IMR-90 (cell line): ENCODE measurements around the gene ANGPTL7. TPM values are rescaled to one million over a fixed set of nuclear protein-coding genes. Genes with fewer than 3 reads are reported as not detected.

ENCODE experiments used
- ATAC-seq: fragments of 200-7000 bp; cut with Tn5 transposase; 2 replicates; pipeline ENCODE4 v1.9.1; 2020; ENCODE audit warnings: low read depth, mild to moderate bottlenecking, moderate library complexity
- BruUV-seq: library from RNA; stranded (reverse); fragments of 400-500 nt; replicated peaks from 2 replicates; lab custom pipeline; 2021; lab: Mats Ljungman, UMichigan
- CTCF ChIA-PET: fragments of 300-600 bp; formaldehyde crosslinking; extraction: SDS; loops from one replicate; lab custom pipeline; 2021; ENCODE audit warnings: antibody characterized with exemption; lab: Yijun Ruan, JAX
- POLR2A ChIA-PET: fragments of 300-600 bp; sonication (Branson Sonifier 250); formaldehyde crosslinking; loops from one replicate; lab custom pipeline; 2022; ENCODE audit warnings: antibody characterized with exemption; ENCODE audit not compliant: unreplicated experiment; lab: Charles Lee
- DNase-seq: peaks from one replicate; pipeline ENCODE4 v3.0.0; 2013
- H2AFZ ChIP-seq: replicated peaks from 2 replicates; pipeline ENCODE3; 2013; ENCODE audit warnings: low read length, mild to moderate bottlenecking; ENCODE audit not compliant: poor library complexity
- H2AK5ac ChIP-seq: 2 replicates; pipeline ENCODE4 v1.6.1; 2013; ENCODE audit warnings: low read depth, low read length, inconsistent platforms
- H2AK9ac ChIP-seq: replicated peaks from 2 replicates; pipeline ENCODE3; 2013; ENCODE audit warnings: mild to moderate bottlenecking, low read depth, low read length, moderate library complexity; ENCODE audit not compliant: poor library complexity
- H2BK120ac ChIP-seq: 2 replicates; pipeline ENCODE4 v1.6.1; 2013; ENCODE audit warnings: low read depth, low read length, inconsistent platforms
- H2BK15ac ChIP-seq: 3 replicates; pipeline ENCODE4 v1.6.1; 2013; ENCODE audit warnings: low read depth, low read length, inconsistent platforms
- H2BK20ac ChIP-seq: 2 replicates; pipeline ENCODE4 v1.6.1; 2013; ENCODE audit warnings: low read depth, mild to moderate bottlenecking, inconsistent platforms, low read length, moderate library complexity
- H2BK5ac ChIP-seq: 2 replicates; pipeline ENCODE4 v1.6.1; 2013; ENCODE audit warnings: mild to moderate bottlenecking, low read depth, low read length, inconsistent platforms; ENCODE audit not compliant: poor library complexity, severe bottlenecking
- H3K14ac ChIP-seq: replicated peaks from 2 replicates; pipeline ENCODE4 v1.6.1; 2013; ENCODE audit warnings: low read depth, low read length, inconsistent platforms
- H3K18ac ChIP-seq: 2 replicates; pipeline ENCODE4 v1.6.1; 2013; ENCODE audit warnings: low read depth, low read length, control low read depth
- H3K23ac ChIP-seq: 2 replicates; pipeline ENCODE4 v1.6.1; 2013; ENCODE audit warnings: low read depth, low read length, inconsistent platforms
- H3K27ac ChIP-seq: 2 replicates; pipeline ENCODE4 v1.5.1; 2013; ENCODE audit warnings: mild to moderate bottlenecking, control low read depth, low read length; ENCODE audit not compliant: insufficient read depth
- H3K27me3 ChIP-seq: 2 replicates; pipeline ENCODE4 v1.6.1; 2013; ENCODE audit warnings: low read length; ENCODE audit not compliant: control insufficient read depth, insufficient read depth
- H3K36me3 ChIP-seq: 2 replicates; pipeline ENCODE4 v1.6.1; 2013; ENCODE audit warnings: low read length, mixed read lengths; ENCODE audit not compliant: control insufficient read depth, insufficient read depth
- H3K4ac ChIP-seq: 2 replicates; pipeline ENCODE4 v1.6.1; 2013; ENCODE audit warnings: low read depth, low read length, inconsistent platforms
- H3K4me1 ChIP-seq: 2 replicates; pipeline ENCODE4 v1.6.1; 2013; ENCODE audit warnings: low read length, mixed read lengths; ENCODE audit not compliant: control insufficient read depth, insufficient read depth
- H3K4me2 ChIP-seq: 2 replicates; pipeline ENCODE4 v1.6.1; 2013; ENCODE audit warnings: low read depth, mild to moderate bottlenecking, control low read depth, low read length, moderate library complexity
- H3K4me3 ChIP-seq: 2 replicates; pipeline ENCODE4 v1.5.1; 2013; ENCODE audit warnings: low read depth, mild to moderate bottlenecking, control low read depth, low read length, moderate library complexity; ENCODE audit not compliant: insufficient read depth
- H3K56ac ChIP-seq: 2 replicates; pipeline ENCODE4 v1.6.1; 2013; ENCODE audit warnings: low read length, inconsistent platforms; ENCODE audit not compliant: insufficient read depth; ENCODE audit errors: extremely low read depth
- H3K79me1 ChIP-seq, 2 experiments: 2 replicates each; pipeline ENCODE4 v1.6.1; 2013; ENCODE audit warnings: low read length in 2 of 2, inconsistent platforms in 1 of 2, low read depth in 1 of 2
- H3K9ac ChIP-seq: 2 replicates; pipeline ENCODE4 v1.6.1; 2013; ENCODE audit warnings: low read depth, low read length, control low read depth
- H3K9me1 ChIP-seq: 2 replicates; pipeline ENCODE4 v1.6.1; 2013; ENCODE audit warnings: low read length, inconsistent platforms; ENCODE audit not compliant: insufficient read depth
- H3K9me3 ChIP-seq: 2 replicates; pipeline ENCODE4 v1.6.1; 2013; ENCODE audit warnings: low read length; ENCODE audit not compliant: control insufficient read depth, insufficient read depth
- H4K20me1 ChIP-seq: 2 replicates; pipeline ENCODE4 v1.6.1; 2013; ENCODE audit warnings: low read length, inconsistent platforms; ENCODE audit not compliant: insufficient read depth
- H4K5ac ChIP-seq: 2 replicates; pipeline ENCODE4 v1.6.1; 2013; ENCODE audit warnings: mild to moderate bottlenecking, low read depth, low read length, control low read depth
- H4K8ac ChIP-seq, 2 experiments: 2 replicates each; pipeline ENCODE4 v1.6.1; 2013; ENCODE audit warnings: low read depth in 2 of 2, low read length in 2 of 2, control low read depth in 1 of 2, inconsistent platforms in 1 of 2
- H4K91ac ChIP-seq: 2 replicates; pipeline ENCODE4 v1.6.1; 2013; ENCODE audit warnings: low read depth, low read length, inconsistent platforms; ENCODE audit not compliant: insufficient read depth
- BHLHE40 ChIP-seq: fragments of 150-350 bp; IDR thresholded peaks from 2 replicates; pipeline ENCODE4 v1.6.1; 2016; ENCODE audit warnings: mild to moderate bottlenecking, low read depth, low read length
- CEBPB ChIP-seq: IDR thresholded peaks from 2 replicates; pipeline ENCODE4 v1.6.1; 2012; ENCODE audit warnings: low read depth, low read length, improper control_type of control experiment
- CHD1 ChIP-seq: IDR thresholded peaks from 2 replicates; pipeline ENCODE4 v1.6.1; 2012; ENCODE audit warnings: low read depth, low read length, improper control_type of control experiment
- FOS ChIP-seq: fragments of 150-350 bp; IDR thresholded peaks from 2 replicates; pipeline ENCODE4 v1.6.1; 2016; ENCODE audit warnings: low read depth, low read length
- MAFK ChIP-seq: IDR thresholded peaks from 2 replicates; pipeline ENCODE4 v1.6.1; 2012; ENCODE audit warnings: low read depth, low read length, improper control_type of control experiment
- MAZ ChIP-seq: IDR thresholded peaks from 2 replicates; pipeline ENCODE4 v1.6.1; 2012; ENCODE audit warnings: low read depth, mild to moderate bottlenecking, low read length, improper control_type of control experiment, moderate library complexity, borderline replicate concordance
- MXI1 ChIP-seq: IDR thresholded peaks from 2 replicates; pipeline ENCODE4 v1.6.1; 2012; ENCODE audit warnings: low read depth, mild to moderate bottlenecking, low read length, moderate library complexity, borderline replicate concordance
- NFE2L2 ChIP-seq: fragments of 150-350 bp; IDR thresholded peaks from 2 replicates; pipeline ENCODE4 v1.6.1; 2016; ENCODE audit warnings: low read depth, mild to moderate bottlenecking, low read length
- POLR2A ChIP-seq: IDR thresholded peaks from 2 replicates; pipeline ENCODE4 v1.6.1; 2012; ENCODE audit warnings: mild to moderate bottlenecking, low read depth, low read length
- RAD21 ChIP-seq: IDR thresholded peaks from 2 replicates; pipeline ENCODE4 v1.6.1; 2012; ENCODE audit warnings: low read length, improper control_type of control experiment
- RCOR1 ChIP-seq: IDR thresholded peaks from 2 replicates; pipeline ENCODE4 v1.6.1; 2012; ENCODE audit warnings: mild to moderate bottlenecking, low read length, improper control_type of control experiment; ENCODE audit not compliant: insufficient replicate concordance
- RFX5 ChIP-seq: IDR thresholded peaks from 2 replicates; pipeline ENCODE4 v1.8.0; 2012; ENCODE audit warnings: low read depth, mild to moderate bottlenecking, low read length, moderate library complexity
- SMC3 ChIP-seq: fragments of 150-350 bp; IDR thresholded peaks from 2 replicates; pipeline ENCODE4 v1.6.1; 2016; ENCODE audit warnings: low read depth, mild to moderate bottlenecking, antibody characterized with exemption, low read length, moderate library complexity
- WGBS, 2 experiments: methylation state at CpG; one replicate each; pipeline versions ENCODE4 v1.1.5 to v1.1.7; 2013; ENCODE audit warnings: missing lambda C conversion rate in 2 of 2; ENCODE audit not compliant: insufficient read length in 1 of 2; ENCODE audit errors: extremely low coverage in 2 of 2; 5-methylcytosine and 5-hydroxymethylcytosine counted together
- dilution Hi-C: fragments of 300-500 bp; cut with HindIII; formaldehyde crosslinking; loops from one replicate; pipeline ENCODE4 v1.14.3; 2018; ENCODE audit warnings: low sequenced_read_pairs; ENCODE audit not compliant: unreplicated experiment
- in situ Hi-C: fragments of 300-500 bp; cut with MboI; formaldehyde crosslinking; loops from 3 replicates; pipeline ENCODE4 v1.14.3; 2019; ENCODE audit warnings: low sequenced_read_pairs, inconsistent platforms, mixed read lengths
- intact Hi-C: fragments of 100-400 bp; cut with micrococcal nuclease; formaldehyde crosslinking; loops from 2 replicates; pipeline ENCODE4 v1.10.0; 2022
- polyA plus RNA-seq, 3 experiments: library from polyadenylated mRNA; depleted of rRNA; stranded (reverse); fragments of >200 nt; gene quantifications; 2 replicates each; pipeline ENCODE4 v1.2.3, GENCODE V29; 2012; ENCODE audit warnings: low replicate concordance in 1 of 3
- total RNA-seq: library from RNA; depleted of rRNA; stranded (reverse); fragments of >200 nt; gene quantifications from 2 replicates; pipeline ENCODE4 v1.2.3, GENCODE V29; 2012
- TF ChIP-seq, protein P1 (sequence below): conservative IDR thresholded peaks from 2 replicates; pipeline ENCODE4 v1.5.1; 2012; ENCODE audit warnings: mild to moderate bottlenecking, low read depth, low read length, improper control_type of control experiment
- TF ChIP-seq, protein P2 (sequence below): fragments of 150-350 bp; IDR thresholded peaks from 2 replicates; pipeline ENCODE4 v1.6.1; 2016; ENCODE audit warnings: low read depth, mild to moderate bottlenecking, low read length, moderate library complexity, borderline replicate concordance
- TF ChIP-seq, protein P3 (sequence below): fragments of 150-350 bp; IDR thresholded peaks from 2 replicates; pipeline ENCODE4 v1.6.1; 2017; ENCODE audit warnings: mild to moderate bottlenecking, antibody characterized with exemption, low read length, low read depth

Gene ANGPTL7
- total and polyA plus RNA-seq, 2 of the 4 experiments (the other 2 are of a cell fraction), result under 0.01 TPM; not detected in 1

DNA sequence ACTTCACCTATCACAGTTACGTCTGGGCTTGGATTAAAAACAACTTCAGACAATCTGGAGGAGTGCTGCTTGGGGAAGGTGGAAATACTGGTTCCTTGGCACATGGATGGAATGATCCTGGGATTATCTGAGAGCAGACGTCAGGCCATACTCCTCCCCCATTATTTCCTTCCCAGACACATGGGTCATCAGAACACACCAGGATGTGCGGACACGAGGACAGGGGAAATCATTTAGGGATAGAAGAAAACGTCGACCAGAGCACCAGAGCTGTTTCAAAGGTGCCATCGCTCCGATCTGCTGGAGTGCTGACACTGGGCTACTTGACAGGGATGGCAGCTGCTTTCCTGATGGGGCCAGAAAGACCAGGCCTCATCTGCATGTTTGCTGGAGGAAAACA lies 31.8 kb upstream of the ANGPTL7 start:
- peaks cover 5% of the 10 kb centered on the region for H3K36me3 ChIP-seq
- no peak overlapping the region for H2AK5ac ChIP-seq
- ChIA-PET CTCF (interaction anchor here (1.0 kb wide), 1 partner anchor 23 kb away, joined by 4 read pairs; no protein-coding TSS in a partner anchor), POLR2A (no interaction called here)
- H3K4ac ChIP-seq, result no peak overlapping the region
- 0 out of 2 replicates have a peak overlapping the region, but pooled peaks have one; percentile 5 for H4K5ac ChIP-seq
- H2AFZ ChIP-seq, result no peak overlapping the region
- in situ Hi-C loops, result no loop called here
- dilution Hi-C loops, result no loop called here
- H3K9ac ChIP-seq, result no peak overlapping the region
- H2AK9ac ChIP-seq, result no peak overlapping the region
- TF ChIP-seq POLR2A (no peak), SMC3 (no peak), MAZ (no peak), CEBPB (no peak), MXI1 (no peak), NFE2L2 (no peak), FOS (no peak), MAFK (no peak), RCOR1 (no peak), RAD21 (no peak), CHD1 (no peak), RFX5 (no peak), BHLHE40 (no peak)
- TF ChIP-seq, protein P1, sequence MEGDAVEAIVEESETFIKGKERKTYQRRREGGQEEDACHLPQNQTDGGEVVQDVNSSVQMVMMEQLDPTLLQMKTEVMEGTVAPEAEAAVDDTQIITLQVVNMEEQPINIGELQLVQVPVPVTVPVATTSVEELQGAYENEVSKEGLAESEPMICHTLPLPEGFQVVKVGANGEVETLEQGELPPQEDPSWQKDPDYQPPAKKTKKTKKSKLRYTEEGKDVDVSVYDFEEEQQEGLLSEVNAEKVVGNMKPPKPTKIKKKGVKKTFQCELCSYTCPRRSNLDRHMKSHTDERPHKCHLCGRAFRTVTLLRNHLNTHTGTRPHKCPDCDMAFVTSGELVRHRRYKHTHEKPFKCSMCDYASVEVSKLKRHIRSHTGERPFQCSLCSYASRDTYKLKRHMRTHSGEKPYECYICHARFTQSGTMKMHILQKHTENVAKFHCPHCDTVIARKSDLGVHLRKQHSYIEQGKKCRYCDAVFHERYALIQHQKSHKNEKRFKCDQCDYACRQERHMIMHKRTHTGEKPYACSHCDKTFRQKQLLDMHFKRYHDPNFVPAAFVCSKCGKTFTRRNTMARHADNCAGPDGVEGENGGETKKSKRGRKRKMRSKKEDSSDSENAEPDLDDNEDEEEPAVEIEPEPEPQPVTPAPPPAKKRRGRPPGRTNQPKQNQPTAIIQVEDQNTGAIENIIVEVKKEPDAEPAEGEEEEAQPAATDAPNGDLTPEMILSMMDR, result no peak
- TF ChIP-seq, protein P2, sequence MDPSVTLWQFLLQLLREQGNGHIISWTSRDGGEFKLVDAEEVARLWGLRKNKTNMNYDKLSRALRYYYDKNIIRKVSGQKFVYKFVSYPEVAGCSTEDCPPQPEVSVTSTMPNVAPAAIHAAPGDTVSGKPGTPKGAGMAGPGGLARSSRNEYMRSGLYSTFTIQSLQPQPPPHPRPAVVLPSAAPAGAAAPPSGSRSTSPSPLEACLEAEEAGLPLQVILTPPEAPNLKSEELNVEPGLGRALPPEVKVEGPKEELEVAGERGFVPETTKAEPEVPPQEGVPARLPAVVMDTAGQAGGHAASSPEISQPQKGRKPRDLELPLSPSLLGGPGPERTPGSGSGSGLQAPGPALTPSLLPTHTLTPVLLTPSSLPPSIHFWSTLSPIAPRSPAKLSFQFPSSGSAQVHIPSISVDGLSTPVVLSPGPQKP, result no peak
- TF ChIP-seq, protein P3, sequence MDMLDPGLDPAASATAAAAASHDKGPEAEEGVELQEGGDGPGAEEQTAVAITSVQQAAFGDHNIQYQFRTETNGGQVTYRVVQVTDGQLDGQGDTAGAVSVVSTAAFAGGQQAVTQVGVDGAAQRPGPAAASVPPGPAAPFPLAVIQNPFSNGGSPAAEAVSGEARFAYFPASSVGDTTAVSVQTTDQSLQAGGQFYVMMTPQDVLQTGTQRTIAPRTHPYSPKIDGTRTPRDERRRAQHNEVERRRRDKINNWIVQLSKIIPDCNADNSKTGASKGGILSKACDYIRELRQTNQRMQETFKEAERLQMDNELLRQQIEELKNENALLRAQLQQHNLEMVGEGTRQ, result no peak
- DNase-seq, result no peak
- no peak overlapping the region for H2BK15ac ChIP-seq
- no peak overlapping the region for H3K4me2 ChIP-seq
- H4K20me1 ChIP-seq, result peaks cover 4% of the 10 kb centered on the region; the same call in 1 of the 2 replicates
- no TSS peak for BruUV-seq
- peaks cover 14% of the 10 kb centered on the region for H3K4me1 ChIP-seq
- no peak overlapping the region for H3K23ac ChIP-seq
- peak overlapping the region; percentile 7 for H2BK5ac ChIP-seq
- no peaks in the 10 kb centered on the region for H3K27me3 ChIP-seq
- peaks cover 13% of the 10 kb centered on the region; the same call in 1 of the 2 replicates for H3K9me1 ChIP-seq
- peaks cover 5 to 10% of the 10 kb centered on the region in 2 experiments; a peak in 3 of 4 replicates for H3K79me1 ChIP-seq
- no peak overlapping the region for H3K56ac ChIP-seq
- no peak overlapping the region for H3K4me3 ChIP-seq
- H3K14ac ChIP-seq, result no peak overlapping the region
- no peak overlapping the region for H4K8ac ChIP-seq
- H2BK120ac ChIP-seq, result peak overlapping the region; percentile 0; the same call in 1 of the 2 replicates
- no peak overlapping the region for H2BK20ac ChIP-seq
- ATAC-seq, result no peak
- no peak overlapping the region for H3K18ac ChIP-seq
- H3K9me3 ChIP-seq, result no peaks in the 10 kb centered on the region
- WGBS, 2 experiments, result 74% methylated on average over 6 of the region's 8 CpGs; no CpG with 5 or more reads in 1 of the 2 experiments
- intact Hi-C loops, result no loop called here
- H4K91ac ChIP-seq, result no peak overlapping the region
- no peak overlapping the region; the same call in 1 of the 2 replicates for H3K27ac ChIP-seq
